Suprapubic skin (tissue), 3 donors: ENCODE results near the gene GPX7.

Experiments
- CTCF ChIP-seq, 2 donors: fragments of 200-600 bp in 1 of 2; fragments of 450-650 bp in 1 of 2; sonication (generic) in 1 of 2; IDR thresholded peaks; one replicate each; pipeline ENCODE4 v1.5.1; 2016 to 2019; ENCODE audit warnings: antibody characterized with exemption in 2 of 2, mild to moderate bottlenecking in 1 of 2, moderate library complexity in 1 of 2
- POLR2A ChIP-seq, 2 donors: fragments of 450-650 bp; IDR thresholded peaks; one replicate each; pipeline ENCODE4 v1.6.1; 2017; ENCODE audit warnings: antibody characterized with exemption in 2 of 2, mild to moderate bottlenecking in 2 of 2, moderate library complexity in 2 of 2

GRCh38 chr1:52653207-52653849 lies 51.2 kb downstream of the GPX7 start:
- TF ChIP-seq POLR2A (IDR thresholded peaks at IDR 0.05) = no peak
- no peak for TF ChIP-seq CTCF (IDR thresholded peaks at IDR 0.05)
